LNCaP clone FGC (cell line): ENCODE results near the gene ST6GALNAC3.

ENCODE experiments used
- DNase-seq: peaks from one replicate; pipeline ENCODE4 v3.0.0-alpha.2; 2011; ENCODE audit warnings: low read depth
- H3K4me3 ChIP-seq: 2 replicates; pipeline ENCODE4 v1.5.1; 2011; ENCODE audit warnings: mild to moderate bottlenecking, low read depth, low read length, control low read depth
- CTCF ChIP-seq: IDR thresholded peaks from 2 replicates; pipeline ENCODE4 v1.5.1; 2012; ENCODE audit warnings: mild to moderate bottlenecking; ENCODE audit not compliant: control insufficient read depth, insufficient read depth; ENCODE audit errors: extremely low read depth

Gene ST6GALNAC3

GRCh38 chr1:76465030-76465429 is 390.5 kb downstream of the ST6GALNAC3 start:
- no peak for TF ChIP-seq CTCF

GRCh38 chr1:76470166-76470565 is 395.6 kb downstream of the ST6GALNAC3 start:
- no peak overlapping the region for H3K4me3 ChIP-seq
- no peak for TF ChIP-seq CTCF
- no peak for DNase-seq

More at GRCh38 chr1:76465030-76465429, 390.5 kb downstream of the ST6GALNAC3 start:
- no peak for DNase-seq
- no peak overlapping the region for H3K4me3 ChIP-seq

- no peak for TF ChIP-seq CTCF
- H3K4me3 ChIP-seq, result no peak overlapping the region
- DNase-seq, result no peak
Observed at GRCh38 chr1:76471536-76471935, 397.0 kb downstream of the ST6GALNAC3 start.

DNA sequence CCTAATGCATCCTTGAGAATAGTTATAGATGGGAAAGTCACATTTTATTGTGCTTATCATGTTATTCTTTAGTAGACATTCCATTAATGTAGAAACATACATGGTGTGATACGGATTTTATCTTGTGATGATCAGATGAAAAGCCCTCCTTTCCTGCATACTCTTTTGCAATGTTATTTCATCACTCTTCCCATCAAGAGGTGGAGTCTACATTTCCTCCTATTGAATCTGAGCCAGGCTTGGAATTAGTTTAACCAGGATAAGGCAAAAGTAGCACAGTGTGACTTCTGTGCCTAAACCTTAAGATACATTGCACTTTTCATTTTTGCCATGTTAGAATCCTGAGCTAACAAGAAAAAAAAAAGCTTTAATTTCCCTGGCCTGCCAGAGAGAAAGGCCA is 399.0 kb downstream of the ST6GALNAC3 start:
- no peak overlapping the region for H3K4me3 ChIP-seq
- TF ChIP-seq CTCF, result no peak
- no peak for DNase-seq

DNA sequence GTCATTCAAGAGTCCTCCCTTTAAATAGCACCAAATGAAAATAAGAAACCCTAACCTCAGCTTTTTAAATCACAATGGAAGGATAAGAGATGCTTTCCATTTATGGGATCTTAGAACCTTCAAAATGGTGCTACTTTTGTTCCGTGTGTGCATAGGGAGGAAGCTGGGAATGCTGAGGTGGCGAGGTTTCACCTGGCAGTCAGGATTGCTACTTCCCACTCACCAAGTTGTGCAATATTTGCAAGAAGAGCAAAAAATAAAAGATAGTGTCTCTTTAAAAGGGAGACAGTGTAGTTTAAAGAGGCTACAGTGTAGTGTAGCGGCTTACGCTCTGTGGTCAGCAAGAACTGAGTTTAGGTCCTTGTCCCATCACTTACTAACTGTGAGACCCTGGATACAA is 400.4 kb downstream of the ST6GALNAC3 start:
- DNase-seq, result no peak
- H3K4me3 ChIP-seq, result no peak overlapping the region
- TF ChIP-seq CTCF, result no peak

DNA sequence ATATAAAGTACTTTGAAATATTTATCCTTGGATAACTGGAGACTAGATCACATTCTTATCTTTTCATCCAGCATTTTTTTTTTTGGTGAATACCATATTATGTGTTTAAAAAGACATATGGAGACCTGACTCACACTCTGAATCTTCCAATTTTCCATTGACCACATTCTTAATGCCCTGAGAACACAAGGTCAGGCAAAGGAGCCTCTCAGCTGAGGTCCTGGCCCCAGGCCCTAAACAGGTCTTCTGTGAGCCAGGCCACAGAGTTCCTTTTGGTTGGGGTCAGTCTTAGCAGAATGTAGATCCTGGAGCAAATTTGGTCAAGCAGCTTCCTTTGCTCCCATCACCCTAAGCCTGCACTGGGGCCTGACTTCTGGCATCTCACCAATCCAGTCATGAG is 402.6 kb downstream of the ST6GALNAC3 start:
- H3K4me3 ChIP-seq, result no peak overlapping the region
- no peak for TF ChIP-seq CTCF
- DNase-seq, result no peak

GRCh38 chr1:76480827-76481226 is 406.3 kb downstream of the ST6GALNAC3 start:
- TF ChIP-seq CTCF, result no peak
- no peak overlapping the region for H3K4me3 ChIP-seq
- DNase-seq, result no peak
